GM21723 (cell line): ENCODE results near the gene ERC1.

Source experiments
- ATAC-seq: cut with Tn5 transposase; IDR thresholded peaks from one replicate; pipeline ENCODE4 v1.9.1; 2021; ENCODE audit warnings: mild to moderate bottlenecking, moderate library complexity; ENCODE audit not compliant: unreplicated experiment

ERC1 gene

GRCh38 chr12:1280059-1280458 is 289.0 kb downstream of the ERC1 start:
- no peak for ATAC-seq

GRCh38 chr12:1281683-1282366 is 290.8 kb downstream of the ERC1 start:
- no peak for ATAC-seq

- no peak for ATAC-seq
Observed at GRCh38 chr12:1282670-1283315, 291.8 kb downstream of the ERC1 start.

- no peak for ATAC-seq
Observed at GRCh38 chr12:1283316-1283715, 292.3 kb downstream of the ERC1 start.

GRCh38 chr12:1284611-1285010 is 293.6 kb downstream of the ERC1 start:
- no peak for ATAC-seq

DNA sequence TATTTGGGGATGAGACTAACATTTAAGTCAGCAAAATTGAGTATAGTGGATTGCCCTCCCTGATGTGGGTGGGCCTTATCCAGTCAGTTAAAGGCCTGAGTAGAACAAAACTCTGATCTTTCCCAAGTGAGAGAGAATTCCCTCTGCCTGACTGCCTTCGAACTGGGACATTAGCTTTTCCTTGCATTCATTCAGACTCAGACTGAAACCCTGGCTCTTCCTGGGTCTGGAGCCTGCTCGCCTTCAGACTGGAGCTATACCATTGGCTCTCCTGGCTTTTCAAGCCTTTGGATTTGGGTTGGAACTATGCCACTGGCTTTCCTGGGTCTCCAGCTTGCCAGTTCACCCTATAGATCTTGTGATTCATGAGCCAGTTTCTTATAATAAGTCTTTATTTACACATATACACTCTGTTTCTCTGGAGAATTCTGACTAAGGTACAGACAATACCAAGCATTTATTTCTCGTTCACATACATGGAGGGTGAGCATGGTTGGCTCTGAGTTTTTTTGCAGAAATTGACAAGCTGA is 296.5 kb downstream of the ERC1 start:
- no peak for ATAC-seq

GRCh38 chr12:1288333-1288732 is 297.3 kb downstream of the ERC1 start:
- no peak for ATAC-seq

GRCh38 chr12:1289371-1290155 is 298.5 kb downstream of the ERC1 start:
- no peak for ATAC-seq

GRCh38 chr12:1290716-1291115 is 299.7 kb downstream of the ERC1 start:
- ATAC-seq: no peak

DNA sequence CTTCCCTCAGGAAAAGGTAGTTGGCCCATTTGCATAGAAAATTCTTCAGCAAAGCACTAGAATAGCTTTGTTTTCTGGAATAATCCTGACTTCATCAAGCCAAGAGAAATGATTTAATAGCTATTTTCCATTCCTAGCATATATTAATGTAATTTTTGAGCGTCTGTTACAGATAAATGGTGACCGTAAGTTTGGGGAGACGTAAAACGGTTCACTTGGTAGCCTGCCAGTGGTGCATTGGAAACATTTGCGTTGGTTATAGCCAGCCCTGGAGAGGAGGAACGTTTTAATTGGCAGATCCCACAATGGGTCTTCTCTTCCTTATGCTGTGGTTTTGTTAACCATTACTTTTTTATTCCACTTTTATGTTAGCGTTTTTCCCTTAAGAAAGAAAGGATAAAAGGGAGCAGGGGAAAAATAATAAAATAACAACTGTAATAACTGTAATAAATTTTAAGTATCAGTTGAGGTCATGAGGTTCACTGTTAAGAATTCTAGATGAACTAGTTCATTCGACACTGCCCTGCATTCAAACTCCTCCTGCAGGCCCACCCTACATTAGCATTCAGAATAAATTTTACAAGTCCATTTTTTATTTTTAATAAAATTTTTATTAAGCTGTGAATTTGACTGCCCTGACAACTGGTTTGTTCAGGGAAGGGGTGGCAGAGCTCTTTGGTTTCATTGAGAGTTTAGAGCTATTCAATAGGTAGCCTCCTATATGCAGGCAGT is 300.7 kb downstream of the ERC1 start:
- ATAC-seq: no peak

DNA sequence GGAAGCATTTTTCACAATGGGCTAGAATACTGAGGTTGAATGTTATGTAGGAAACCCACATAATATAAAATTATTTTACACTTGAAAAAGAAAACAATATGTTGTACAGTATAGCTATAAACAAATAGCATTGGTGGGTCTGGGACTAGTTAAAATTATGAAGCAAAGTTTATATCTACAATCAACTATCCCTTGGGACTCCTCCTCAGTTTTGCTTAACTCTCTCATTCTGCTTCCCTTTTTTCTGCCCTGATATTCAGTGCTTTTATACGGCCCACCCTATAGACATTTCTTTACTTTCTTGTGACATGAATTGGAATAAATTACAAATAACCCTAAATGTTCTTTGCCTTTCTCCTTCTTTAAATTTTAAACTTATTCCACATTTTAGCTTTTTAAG is 302.9 kb downstream of the ERC1 start:
- no peak for ATAC-seq

DNA sequence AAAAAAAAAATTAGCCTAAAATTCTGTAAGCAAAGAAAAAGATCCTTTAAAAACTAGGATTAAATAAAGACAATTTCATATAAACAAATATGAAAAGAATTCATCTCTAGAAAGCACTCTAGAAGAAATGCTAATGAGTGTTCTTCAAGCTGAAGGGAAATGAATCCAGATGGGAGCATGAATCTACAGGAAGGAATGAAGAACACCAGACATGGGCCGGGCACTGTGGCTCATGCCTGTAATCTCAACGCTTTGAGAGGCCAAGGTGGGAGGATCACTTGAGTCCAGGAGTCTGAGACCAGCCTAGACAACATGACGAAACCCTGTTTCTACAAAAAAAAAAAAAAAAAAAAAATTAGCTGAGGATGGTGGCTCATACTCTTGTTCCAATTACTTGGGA is 306.2 kb downstream of the ERC1 start:
- ATAC-seq: no peak

- ATAC-seq: no peak
Observed at GRCh38 chr12:1297639-1298175, 306.7 kb downstream of the ERC1 start.

DNA sequence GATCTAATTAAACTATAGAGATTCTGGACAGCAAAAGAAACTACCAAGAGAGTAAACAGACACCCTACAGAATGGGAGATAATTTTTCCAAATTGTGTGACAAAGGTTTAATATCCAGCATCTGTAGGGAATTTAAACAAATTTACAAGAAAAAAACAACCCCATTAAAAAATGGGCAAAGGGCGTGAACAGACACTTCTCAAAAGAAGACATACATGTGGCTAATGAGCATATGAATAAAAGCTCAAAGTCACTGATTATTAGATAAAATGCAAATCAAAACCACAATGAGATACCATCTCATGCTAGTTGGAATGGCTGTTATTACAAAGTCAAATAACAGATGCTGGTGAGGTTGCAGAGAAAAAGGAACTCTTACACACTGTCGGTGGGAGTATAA is 309.4 kb downstream of the ERC1 start:
- no peak for ATAC-seq

GRCh38 chr12:1302201-1302870 is 311.3 kb downstream of the ERC1 start:
- no peak for ATAC-seq

DNA sequence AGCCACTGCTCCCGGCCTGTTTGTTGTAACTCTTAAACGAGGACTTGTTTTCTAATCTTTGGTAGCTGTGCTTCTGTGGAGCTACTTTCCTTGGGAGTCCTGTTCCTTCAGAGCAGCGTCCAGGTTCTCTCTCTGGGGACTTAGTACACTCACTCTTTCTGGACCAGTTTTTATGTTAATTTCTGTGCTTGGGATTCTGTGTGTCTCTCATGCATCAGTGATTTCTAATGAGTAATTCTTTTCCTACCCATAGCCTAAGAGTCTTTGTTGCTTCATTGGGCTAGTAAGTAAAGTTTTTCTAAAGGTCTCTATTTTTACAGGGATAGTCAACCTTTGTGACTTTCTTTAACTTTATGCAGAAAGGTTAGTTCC is 314.0 kb downstream of the ERC1 start:
- no peak for ATAC-seq

DNA sequence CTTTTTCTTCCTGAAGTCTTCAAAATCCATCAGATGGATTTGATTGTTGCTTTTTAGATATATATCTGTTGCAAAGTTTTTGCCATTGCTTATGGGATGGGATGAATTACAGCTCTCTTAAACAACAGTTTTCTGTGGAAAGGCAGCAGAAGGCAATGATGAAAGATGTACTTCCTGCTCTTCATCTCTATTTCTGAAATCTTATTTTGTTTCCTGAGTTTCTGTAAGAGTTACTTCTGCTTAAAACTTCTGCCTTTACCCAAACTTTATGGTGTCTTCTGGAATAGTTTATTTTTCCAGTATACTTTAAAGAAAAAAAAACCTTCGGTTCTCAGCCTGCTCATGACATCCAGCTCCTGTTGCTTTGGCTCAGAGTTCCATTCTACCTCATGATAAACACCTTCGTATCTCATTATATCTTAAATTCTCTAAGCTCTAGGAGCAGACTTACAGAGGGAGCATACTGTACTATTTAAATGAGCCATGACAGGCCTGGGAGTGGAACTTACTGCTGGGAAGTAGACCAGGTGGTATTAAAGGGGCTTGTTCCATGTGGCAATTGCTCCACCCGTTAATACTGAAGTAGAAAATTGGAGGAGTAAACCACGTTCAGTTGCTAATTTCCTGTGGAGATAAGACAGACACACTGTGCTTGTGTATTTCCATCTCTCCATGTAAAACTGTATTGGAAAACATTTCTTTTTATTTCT is 314.9 kb downstream of the ERC1 start:
- ATAC-seq: no peak

- ATAC-seq: no peak
Observed at GRCh38 chr12:1306817-1307216, 315.8 kb downstream of the ERC1 start.

GRCh38 chr12:1307796-1308195 is 316.8 kb downstream of the ERC1 start:
- no peak for ATAC-seq

GRCh38 chr12:1309613-1310012 is 318.6 kb downstream of the ERC1 start:
- no peak for ATAC-seq
